T-helper 9 cell (primary cell): ENCODE results near the gene TOMM20.
"Not testable (repeated sequence)": the region's sequence is repeated elsewhere in the genome, so short reads cannot be mapped to it uniquely, and the experiment has no call there.

ENCODE experiments used
- DNase-seq: peaks from one replicate; pipeline ENCODE4 v3.0.0-alpha.2; 2020

Gene TOMM20

DNA sequence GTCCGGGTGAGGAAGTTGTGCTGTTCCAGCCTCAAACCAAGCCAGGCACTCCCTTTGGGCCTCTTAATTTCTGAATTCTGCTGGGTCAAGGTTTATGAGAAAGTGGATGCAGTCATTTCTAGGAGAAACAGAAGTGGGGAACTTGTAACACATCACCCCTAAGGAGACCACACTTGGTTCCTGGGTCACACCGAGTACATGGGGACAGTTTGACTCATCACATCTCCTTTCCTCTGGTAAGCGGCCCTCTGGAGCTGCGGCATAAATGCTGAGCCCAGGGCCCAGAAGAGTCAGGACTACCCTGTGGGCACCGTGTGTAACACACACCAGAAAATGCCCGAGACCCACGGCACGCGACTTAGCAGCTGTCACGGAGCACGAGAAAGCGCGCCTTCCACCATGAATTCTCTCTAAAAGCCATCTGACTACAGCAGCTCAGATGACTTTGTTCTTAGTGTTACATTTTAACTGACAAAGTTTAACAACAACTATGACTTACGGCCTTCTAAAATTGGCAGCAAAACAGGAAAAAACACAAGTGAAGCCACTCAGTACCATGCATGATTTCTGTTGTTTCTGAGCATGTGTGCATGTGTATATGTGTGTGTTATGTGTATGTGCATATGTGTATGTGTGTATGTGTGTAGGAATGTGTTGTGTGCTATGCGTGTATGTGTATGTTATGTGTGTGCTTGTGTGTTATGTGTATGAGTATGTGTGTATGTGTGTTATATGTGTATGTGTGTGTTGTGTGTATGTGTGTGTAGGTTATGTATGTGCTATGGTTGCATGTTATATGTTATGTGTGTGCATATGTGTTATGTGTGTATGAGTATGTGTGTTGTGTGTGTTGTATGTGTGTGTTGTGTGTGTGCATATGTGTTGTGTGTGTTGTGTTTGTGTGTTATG is 50.8 kb downstream of the TOMM20 start:
- DNase-seq: no peak

DNA sequence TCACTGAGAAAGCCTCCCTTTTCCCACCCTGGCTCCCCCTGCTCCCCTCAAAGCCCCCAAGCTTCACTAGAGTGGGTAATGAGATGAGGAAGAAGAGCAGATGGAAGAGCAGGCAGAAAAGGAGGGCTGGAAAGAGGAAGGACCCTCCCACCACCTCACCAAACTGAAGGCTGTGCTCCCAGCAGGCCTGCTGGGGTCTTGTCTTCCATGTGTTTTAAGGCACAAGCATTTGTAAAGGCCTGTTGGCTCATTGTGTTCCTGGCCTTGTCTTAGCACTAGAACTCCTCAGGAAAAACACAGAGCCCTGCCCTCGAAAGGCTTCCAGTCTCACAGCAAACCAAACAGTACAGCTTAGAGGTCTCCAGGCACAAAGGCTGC is 51.5 kb downstream of the TOMM20 start:
- DNase-seq: no peak

DNA sequence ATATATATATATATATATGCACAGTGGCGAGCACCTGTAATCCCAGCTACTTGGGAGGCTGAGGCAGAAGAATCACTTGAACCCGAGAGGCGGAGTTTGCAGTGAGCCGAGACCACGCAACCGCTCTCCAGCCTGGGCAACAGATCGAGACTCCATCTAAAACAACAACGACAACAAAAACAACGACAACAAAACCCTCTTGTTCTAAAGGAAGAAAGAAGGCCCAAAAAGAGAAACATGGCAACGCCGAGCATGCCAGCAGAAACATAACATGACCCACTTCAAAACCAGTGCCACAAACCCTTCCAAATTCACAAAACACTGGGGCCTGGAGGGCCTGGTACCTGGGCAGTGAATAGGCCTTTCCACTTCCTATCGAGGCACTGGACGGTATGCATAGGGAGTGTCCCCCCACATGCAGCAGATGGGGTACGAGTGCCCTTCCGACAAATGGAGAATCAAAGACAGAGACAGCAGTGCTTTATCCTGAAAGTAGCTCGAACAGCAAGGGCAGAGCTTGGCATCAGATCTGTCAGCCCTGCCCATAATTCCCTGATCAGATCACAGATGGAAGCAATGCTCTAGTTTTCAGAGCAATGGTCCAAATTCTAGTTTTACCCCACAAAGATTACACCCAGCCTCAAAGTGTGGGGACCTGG is 52.0 kb downstream of the TOMM20 start:
- DNase-seq: no peak

DNA sequence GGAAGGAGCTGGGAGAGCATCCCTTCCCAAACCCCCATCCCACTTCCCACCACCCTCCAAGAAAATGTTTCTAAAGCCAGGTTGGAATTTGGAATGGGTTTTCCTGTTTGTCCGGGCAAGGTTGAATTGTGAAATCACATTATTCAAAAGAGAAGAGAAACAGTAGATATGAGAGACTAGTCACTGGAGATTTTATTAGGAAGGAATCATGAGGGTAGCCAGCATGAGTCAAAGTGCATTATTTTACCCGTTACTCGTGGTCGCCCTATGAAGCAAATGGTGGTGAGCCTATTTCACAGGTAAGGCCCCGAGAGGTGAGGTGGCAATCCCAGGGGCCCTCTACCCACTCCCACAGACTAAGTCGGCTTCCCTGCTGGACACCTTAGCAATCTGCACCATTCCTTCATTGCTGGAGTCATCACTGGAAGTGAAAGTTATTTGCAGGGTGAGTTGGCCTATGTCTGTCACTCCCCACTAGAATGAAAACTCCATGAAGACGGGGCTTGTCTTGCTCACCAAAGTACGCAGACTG is 52.8 kb downstream of the TOMM20 start:
- no peak for DNase-seq

DNA sequence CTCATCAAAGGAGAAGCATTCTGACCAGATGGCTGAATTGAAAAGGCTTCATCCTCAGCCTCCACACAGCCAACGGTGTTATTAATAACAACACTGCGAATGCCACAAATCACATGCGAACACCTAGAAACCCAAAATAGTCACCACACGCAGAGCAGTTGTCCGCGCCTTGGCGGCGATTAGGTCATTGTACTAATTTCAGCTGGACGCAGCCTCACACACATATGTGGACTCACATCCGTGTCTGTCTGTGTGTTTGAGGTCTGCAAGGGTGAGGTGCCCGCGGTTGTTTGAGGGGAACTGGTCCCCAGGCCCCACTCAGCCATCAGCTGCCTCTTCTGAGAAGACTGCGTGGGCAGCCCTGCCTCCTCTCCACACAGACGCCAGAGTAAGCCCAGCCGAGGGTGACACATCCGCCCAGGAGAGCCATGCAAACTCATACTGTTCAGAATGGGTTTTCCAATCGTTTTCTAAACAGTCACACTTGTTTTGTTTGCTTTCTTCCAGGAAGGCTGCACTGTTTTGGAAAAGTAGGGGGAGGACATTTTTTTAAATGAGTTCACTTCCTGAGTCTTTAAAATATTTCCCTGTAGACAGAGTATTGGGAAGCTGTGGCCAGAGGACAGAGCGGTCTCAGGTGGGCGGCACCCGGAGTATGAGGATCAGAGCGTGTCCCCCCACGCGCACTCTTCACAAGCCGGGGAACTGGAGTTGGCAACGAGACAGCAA is 53.4 kb downstream of the TOMM20 start:
- peak; percentile 27 for DNase-seq

DNA sequence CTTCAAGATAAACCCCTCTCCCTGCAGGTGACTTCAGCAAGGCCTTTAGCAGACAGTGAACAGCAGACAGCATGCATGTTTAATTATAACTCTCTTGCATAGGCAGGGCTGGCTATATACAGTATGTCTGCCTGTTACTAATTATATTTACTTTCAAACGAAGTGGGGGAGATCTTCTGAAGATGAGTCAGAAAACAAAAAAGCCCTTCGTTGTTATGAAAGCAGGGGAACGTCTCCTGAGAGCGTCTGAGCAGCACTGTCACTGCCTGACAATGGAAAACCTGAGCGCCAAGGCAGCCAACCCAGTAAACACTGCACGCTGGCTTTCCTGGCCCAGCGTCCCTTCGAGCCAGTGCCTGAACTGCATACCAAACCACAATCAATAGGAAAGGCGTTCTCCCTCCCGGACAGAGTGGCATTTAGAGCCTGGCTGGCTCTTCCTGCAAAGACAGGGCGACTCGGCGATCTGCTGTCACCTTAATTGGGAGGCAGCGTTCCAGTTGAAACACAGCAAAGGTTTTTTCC is 54.1 kb downstream of the TOMM20 start:
- no peak for DNase-seq

DNA sequence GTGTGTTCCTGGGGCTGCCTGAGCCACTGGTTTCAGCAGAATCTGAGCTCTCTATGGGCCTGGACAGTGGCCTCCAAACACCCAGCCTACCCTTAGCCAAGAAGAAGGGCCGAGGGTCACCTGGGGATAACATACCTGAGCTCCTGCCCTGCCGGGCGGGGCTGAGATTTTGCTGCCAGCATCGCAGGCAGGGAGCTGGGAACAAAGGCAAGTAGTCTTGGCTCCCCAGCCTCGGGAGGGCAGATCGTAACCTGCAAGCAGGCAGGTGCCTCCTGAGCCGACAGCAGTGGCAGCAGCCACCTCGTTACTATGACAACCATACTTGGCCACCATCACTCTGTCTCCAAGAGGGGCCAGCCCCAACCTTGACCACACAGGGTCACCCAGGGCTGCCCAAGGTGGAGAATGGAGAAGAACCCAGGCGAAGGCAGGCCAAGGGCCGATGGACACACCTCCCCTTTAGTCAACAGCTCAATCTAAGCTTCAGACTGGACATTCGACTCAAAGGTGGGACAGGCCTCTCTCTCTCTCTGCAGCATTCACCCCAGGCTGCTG is 54.6 kb downstream of the TOMM20 start:
- no peak for DNase-seq

DNA sequence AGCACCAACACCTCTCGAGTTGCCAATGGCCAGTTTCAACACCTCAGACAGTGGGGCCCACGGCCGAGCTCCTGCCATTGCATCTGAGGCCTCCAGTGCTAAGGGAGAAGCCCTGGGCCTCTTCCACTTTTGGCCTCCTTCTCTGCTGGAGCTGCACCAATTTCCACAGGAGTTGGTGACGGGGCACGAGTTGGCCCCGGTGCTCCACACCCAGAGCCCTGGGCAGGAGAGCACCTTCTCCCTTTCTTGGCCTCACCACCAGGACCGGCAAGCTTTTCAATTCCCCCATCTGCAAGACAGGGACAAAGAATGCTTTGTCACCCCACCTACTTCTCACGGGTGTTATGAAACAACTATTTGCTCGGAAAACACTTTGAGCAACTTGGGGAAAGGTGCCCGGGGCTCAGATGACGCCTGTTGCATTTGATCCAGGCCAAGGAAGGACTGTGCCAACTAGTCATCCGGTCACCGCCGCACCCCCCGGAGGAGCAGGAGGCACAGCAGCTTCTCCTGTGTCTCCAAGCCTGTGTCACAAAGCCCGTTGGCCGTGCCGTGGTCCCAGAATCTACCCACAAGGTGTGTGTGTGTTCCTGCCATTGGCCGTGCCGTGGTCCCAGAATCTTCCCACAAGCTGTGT is 55.2 kb downstream of the TOMM20 start:
- no peak for DNase-seq

DNA sequence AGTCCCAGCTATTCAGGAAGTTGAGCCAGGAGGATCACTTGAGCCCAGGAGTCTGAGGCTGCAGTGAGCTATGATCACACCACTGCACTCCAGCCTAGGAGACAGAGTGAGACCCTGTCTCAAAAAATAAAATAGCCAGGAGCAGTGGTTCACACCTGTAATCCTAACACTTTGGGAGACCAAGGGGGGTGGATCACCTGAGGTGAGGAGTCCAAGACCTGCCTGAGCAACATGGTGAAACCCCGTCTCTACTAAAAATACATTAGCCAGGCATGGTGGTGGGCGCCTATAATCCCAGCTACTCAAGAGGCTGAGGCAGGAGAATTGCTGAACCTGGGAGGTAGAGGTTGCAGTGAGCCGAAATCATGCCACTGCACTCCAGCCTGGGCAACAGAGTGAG is 56.1 kb downstream of the TOMM20 start:
- DNase-seq: not testable (repeated sequence)

DNA sequence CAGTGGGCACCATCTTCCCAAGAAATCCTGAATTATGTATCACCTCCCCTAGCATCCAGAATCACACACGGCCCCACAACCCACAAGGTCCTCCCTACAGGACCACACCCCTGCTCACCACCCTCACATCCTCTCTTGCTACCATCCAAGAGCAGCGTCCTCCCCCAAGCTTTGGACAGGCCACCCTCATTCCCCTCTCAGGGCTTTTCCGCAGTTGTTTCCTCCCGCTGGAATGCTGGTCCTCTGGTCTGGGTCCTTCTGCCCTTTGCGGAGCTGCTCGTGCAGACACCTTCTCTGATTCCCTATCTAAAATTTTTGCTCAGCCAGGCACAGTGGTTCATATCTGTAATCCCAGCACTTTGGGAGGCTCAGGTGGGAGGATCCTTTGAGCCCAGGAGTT is 56.5 kb downstream of the TOMM20 start:
- no peak for DNase-seq

DNA sequence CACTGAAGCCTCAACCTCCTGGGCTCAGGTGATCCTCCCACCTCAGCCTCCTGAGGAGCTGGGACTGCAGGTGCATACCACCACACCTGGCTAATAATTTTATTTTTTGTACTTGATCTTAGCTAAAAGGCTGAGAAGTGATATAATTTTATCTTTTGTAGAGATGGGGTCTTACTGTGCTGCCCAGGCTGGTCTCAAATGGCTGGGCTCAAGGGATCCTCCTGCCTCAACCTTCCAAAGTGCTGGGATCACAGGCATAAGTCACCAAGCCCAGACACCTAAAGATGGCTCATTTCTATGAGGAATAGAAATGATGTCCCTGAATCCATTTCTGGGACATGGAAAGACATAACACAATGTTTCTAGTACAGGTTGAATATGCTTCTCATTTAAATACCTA is 57.8 kb downstream of the TOMM20 start:
- no peak for DNase-seq

DNA sequence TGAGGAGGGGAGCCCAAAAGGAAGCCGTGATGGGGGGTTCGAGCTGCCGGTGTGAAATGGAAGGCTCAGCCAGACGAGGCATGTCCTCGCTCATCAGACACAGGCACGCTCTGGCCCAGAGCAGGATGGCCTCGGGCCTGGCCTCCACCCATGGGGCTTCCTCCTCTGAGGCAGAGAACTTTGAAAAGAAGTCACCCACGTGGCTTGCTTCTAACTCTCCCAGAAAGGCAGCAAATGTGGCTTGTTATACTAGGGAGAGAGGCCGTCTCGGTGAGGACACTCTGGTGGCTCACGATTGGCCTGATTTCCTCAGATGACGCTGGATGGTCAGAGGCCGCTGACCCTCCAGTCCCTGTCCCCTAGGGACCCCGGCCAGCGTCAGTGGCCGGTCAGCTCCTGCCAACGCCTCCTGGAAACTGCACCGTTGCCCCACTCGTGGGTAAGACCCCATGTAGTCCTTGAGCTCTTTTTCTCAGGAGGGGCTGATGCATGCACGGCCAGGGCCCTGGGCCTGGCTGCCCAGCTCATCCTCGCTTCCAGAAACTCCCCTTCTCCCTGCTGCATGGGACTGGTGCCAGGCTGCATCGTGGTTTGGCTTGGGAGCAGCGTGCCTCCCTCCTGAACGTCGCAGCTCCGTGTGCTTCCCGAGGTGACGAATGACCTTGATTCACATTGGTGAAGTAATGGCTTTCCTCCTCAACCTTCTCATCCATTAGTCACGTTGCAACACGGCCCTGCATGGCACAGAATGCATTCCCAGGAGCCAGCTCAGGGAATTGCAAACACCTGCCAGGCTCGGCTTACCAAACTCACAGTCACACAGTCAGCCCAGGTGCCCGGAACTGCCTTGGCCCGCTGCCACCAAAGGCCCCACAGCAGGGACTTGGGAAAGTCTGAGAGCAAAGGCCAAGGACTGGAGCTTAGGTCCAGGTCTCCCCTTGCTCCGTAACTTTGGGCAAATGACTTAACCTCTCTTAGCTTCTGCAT is 58.8 kb downstream of the TOMM20 start:
- no peak for DNase-seq

DNA sequence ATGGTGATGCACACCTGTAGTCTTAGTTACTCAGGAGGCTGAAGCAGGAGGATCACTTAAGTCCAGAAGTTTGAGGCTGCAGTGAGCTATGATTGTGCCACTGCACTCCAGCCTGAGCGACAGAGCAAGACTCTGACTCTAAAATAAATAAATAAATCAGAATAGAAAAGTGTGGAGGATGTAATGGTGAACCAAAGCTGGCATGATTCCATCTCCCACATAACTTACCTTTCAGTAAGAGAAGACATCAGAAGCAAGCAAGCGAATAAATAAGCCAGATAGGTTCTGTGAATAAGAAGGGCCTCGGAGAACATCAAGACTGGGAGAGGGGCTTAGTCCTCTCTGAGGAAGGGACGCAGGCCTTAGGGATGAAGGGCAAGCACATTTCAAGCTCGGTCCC is 59.5 kb downstream of the TOMM20 start:
- DNase-seq: no peak

DNA sequence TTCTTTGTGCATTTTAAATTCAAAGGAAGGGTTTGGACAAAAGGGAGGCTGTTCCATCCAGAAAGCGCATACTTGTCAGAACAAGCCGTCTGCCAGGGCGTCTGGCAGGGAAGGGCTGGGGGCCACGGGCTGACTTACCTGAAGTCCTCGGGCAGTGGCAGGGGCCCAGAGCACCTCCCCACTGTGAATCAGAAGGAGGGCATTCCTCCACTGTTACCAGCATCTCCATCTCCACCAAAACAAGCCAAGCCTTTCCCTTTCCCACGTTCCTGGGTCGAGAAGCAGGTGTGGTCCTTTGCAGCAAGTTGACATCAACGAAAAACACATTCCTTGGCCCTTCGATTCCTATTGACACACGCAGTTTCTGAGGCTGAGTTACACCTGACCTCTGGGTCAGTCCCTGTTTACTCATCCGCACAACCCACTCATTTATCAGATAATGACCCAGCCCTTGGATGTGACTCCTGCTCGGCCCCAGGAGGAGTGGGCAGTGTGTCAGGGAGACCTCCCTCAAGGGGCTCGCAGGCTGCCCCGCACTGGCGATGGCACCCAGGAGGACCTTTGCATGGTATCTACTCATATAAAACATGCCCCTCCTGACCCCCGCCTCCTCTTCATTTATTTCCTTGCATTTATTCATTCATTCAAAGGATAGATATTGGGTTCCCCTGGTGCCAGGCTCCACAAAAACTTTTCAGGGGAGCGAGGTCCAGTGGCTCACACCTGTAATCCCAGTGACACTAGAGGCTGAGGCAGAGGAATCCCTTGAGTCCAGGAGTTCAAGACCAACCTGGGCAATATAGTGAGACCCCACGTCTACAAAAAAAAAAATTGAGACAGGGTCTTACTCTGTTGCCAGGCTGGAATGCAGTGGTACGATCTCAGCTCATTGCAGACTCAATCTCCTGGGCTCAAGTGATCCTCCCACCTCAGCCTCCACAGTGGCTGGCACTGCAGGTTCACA is 60.2 kb downstream of the TOMM20 start:
- no peak for DNase-seq

DNA sequence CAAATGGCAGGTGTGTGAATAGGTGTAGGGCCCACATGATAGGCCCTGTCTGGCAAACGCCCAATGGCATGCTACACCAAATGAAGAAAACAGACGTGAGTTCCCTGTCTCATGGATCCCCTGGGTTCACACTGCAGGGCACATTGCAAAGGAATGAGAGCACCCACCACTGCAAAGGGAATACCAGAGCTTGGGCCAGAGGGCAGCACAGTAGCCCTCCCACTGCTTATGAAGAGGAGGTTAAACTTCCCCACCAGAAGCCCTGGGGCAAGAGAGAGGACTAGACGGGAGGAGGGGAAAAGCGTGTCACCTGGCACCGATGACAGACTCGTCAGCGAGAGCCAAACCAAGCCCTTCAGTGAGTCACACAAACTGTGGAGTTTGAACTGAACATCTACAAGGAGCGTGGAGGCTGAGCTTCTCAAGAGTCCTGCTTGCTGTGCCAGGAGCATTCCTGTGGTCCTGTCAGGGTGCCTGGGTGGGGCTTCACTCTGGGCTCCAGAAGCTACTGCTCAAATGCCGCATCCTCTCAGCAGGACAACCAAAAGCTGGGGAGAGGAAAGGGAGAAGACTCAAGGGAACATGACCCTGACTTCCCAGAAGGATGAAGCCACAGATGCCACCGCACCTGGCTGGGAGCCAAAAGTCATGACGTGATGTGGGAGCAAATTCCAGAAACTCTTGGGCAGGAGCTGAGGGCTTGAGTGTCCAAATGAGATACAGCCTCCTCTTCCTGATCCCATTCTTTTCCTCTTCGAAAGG is 61.1 kb downstream of the TOMM20 start:
- no peak for DNase-seq

DNA sequence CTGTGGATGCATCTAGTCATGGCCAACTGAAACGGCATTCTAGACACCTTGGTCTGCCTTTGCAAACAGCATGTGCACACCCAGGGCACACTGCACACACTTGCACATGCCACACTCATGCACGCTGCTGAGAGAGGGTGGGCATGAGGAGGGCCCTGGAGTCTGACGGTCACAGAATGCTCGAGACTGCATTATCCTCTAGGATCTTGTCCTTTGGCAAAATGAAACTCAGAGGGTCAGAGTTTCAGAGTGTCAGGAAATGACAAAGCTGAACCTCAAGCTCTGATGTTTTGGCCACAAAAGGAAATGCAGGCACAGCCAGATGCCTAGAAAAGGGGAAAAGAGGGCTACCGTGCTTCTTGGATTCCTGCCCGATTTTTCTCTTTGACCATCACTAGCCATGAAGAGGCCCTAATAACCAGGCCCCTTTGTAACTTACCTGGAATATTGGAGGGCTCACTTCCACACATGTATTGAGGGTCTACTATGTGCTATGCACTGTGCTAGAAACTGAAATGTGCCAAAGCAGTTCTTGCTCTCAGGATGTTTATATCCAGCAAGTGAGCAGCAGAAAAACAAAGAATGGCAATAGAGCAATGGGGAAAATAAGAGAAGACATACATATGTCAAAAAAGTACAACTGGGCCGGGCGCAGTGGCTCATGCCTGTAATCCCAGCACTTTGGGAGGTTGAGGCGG is 65.4 kb downstream of the TOMM20 start:
- DNase-seq: no peak

DNA sequence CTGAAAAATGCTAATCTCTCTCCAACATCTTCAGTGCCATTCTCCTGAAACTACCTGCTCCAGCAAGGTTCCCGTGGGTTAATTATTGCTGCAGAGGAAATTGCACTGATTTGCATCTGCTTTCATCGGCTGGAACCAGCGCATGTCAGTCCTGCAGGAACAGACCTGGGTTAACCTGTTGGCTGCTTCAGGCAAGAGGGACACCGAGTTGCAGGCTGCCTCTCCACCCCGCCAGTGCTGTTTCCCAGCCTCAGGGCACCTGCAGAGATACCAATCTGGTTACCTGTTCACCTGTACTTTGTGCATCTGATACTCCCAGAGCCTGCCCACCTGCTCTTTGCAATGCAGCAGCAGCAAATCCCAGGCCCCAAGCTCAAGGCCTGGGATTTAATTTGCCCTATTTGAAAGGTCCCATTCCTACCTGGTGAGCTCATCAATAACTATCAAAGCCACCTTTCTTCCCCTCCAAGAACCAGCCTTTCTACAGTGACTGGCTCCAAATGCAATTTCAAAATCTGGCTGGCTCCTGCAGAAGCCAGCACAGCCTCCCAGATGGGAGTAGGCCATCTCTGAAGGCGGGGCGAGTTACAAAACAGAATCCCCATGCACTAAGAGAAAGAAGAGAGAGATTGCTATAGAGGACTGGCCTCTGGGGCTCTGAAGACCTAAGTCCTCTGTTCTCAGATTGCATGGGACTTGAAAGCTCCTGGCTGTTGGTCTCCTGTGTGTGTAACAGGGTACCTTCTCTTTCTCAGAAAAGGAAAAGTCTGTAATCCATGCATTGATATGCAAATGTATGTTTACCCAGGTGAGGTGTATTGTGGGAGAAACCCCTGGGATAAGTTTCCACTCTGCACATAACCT is 67.8 kb downstream of the TOMM20 start:
- no peak for DNase-seq
